Spleen (tissue), 11 donors: ENCODE measurements around the gene KLF7. TPM values are rescaled to one million over a fixed set of nuclear protein-coding genes. Genes with fewer than 3 reads are reported as not detected.
A peak's percentile ranks its signal among the peaks of the same experiment; 100 is the strongest.

Source experiments
- DNase-seq: peaks from one replicate; pipeline ENCODE4 v3.0.0-alpha.2; 2020
- H3K27ac ChIP-seq, 8 donors: fragments of 200-600 bp; sonication (generic) in 7 of 8; 1 replicate in 4 of 8; 2 replicates in 4 of 8; pipeline versions ENCODE4 v1.5.0 to v1.8.0; 2016 to 2021; ENCODE audit warnings: inconsistent platforms in 4 of 8, mild to moderate bottlenecking in 4 of 8, moderate library complexity in 1 of 8
- H3K27me3 ChIP-seq, 7 donors: fragments of 200-600 bp; sonication (generic) in 6 of 7; replicated peaks in 1 of 7; 1 replicate in 4 of 7; 2 replicates in 3 of 7; pipeline versions ENCODE4 v1.5.0 to v1.8.0; 2016 to 2021; ENCODE audit warnings: inconsistent platforms in 3 of 7, mild to moderate bottlenecking in 1 of 7
- H3K36me3 ChIP-seq, 6 donors: fragments of 200-600 bp; sonication (generic) in 5 of 6; 1 replicate in 4 of 6; 2 replicates in 2 of 6; pipeline versions ENCODE4 v1.5.0 to v1.8.0; 2016 to 2021; ENCODE audit warnings: inconsistent platforms in 2 of 6
- H3K4me1 ChIP-seq, 6 donors: fragments of 200-600 bp; sonication (generic) in 5 of 6; 1 replicate in 3 of 6; 2 replicates in 3 of 6; pipeline versions ENCODE4 v1.5.0 to v1.8.0; 2016 to 2021; ENCODE audit warnings: inconsistent platforms in 3 of 6
- H3K4me3 ChIP-seq, 8 donors: fragments of 200-600 bp; sonication (generic) in 7 of 8; 1 replicate in 4 of 8; 2 replicates in 4 of 8; pipeline versions ENCODE4 v1.5.0 to v1.8.0; 2016 to 2021; ENCODE audit warnings: inconsistent platforms in 4 of 8, mild to moderate bottlenecking in 4 of 8, moderate library complexity in 2 of 8
- H3K9me3 ChIP-seq, 8 donors: fragments of 200-600 bp; sonication (generic) in 7 of 8; 1 replicate in 4 of 8; 2 replicates in 4 of 8; pipeline versions ENCODE4 v1.5.0 to v1.8.0; 2016 to 2021; ENCODE audit warnings: inconsistent platforms in 4 of 8
- POLR2A ChIP-seq, 3 donors: fragments of 450-650 bp; IDR thresholded peaks; one replicate each; pipeline ENCODE4 v1.5.1; 2017; ENCODE audit warnings: antibody characterized with exemption in 3 of 3, mild to moderate bottlenecking in 1 of 3
- POLR2AphosphoS5 ChIP-seq, 3 donors: sonication (generic); formaldehyde crosslinking; IDR thresholded peaks; one replicate each; pipeline ENCODE4 v1.5.1; 2017; ENCODE audit warnings: antibody characterized with exemption in 3 of 3
- WGBS, 5 donors: extraction: QIAGEN DNeasy Blood & Tissue Kit in 3 of 5; methylation state at CpG; one replicate each; pipeline versions ENCODE4 v1.1.5 to v1.1.7; 2013 to 2018; 5-methylcytosine and 5-hydroxymethylcytosine counted together
- intact Hi-C: fragments of 100-400 bp; cut with DNase I; formaldehyde crosslinking; loops from one replicate; pipeline ENCODE4 v1.15.0; 2023; ENCODE audit warnings: low total_unique reads
- polyA plus RNA-seq, 3 donors: library from polyadenylated mRNA; stranded (reverse); fragments of 200-250 nt; gene quantifications; one replicate each; pipeline ENCODE4 v1.2.1, GENCODE V29; 2013
- total RNA-seq, 7 donors: library from RNA; depleted of rRNA in 3 of 7; stranded (reverse); fragments of >200 nt in 3 of 7; fragmentation: NEBNext Ultra II Directional in 4 of 7; extraction: Animal tissue kit (Norgen Biotek cat#: 25700) in 4 of 7; gene quantifications; one replicate each; pipeline versions ENCODE4 v1.1.0 to v1.2.1, GENCODE V29; 2016 to 2021
- TF ChIP-seq, protein P1 (sequence below), 11 experiments: fragments of 200-600 bp in 7 of 11; fragments of 450-650 bp in 4 of 11; sonication (generic) in 4 of 11; IDR thresholded peaks in 8 of 11; conservative IDR thresholded peaks in 3 of 11; 1 replicate in 7 of 11; 2 replicates in 4 of 11; pipeline versions ENCODE4 v1.4.0 to v1.8.0; 2016 to 2021; ENCODE audit warnings: antibody characterized with exemption in 11 of 11, inconsistent platforms in 4 of 11, mild to moderate bottlenecking in 1 of 11
- donor health status: healthy with polysubstance abuse.
- donor health status: DM: no; HTN: no; CAD: no; lungs with moderate emphysema.
- donor health status: DM: no; HTN: no; CAD: no.
- donor health status: Bipolar disorder and iron deficiency.
- donor health status: healthy.
- donor health status: DM: no; HTN: no; CAD: no.
- donor health status: DM: yes; HTN: yes; CAD: no.

Gene KLF7
- total and polyA plus RNA-seq, 10 donors: 2.9 to 74.4 (median 27.8) TPM

- H3K4me1 ChIP-seq: peaks cover 32 to 91% (median 49%) of the 10 kb centered on the region in 6 donors
- H3K27ac ChIP-seq: peak overlapping the region; percentile 88 to 96 (median 94)
- H3K9me3 ChIP-seq: no peaks in the 10 kb centered on the region
- 7 to 17% (median 10%) methylated on average over 13 of the region's 13 CpGs for WGBS, 5 donors
- H3K4me3 ChIP-seq: peak overlapping the region in 4 of 8 donors; percentile 12 to 58 (median 21)
- peak; percentile 85 for DNase-seq
- TF ChIP-seq, protein P1, sequence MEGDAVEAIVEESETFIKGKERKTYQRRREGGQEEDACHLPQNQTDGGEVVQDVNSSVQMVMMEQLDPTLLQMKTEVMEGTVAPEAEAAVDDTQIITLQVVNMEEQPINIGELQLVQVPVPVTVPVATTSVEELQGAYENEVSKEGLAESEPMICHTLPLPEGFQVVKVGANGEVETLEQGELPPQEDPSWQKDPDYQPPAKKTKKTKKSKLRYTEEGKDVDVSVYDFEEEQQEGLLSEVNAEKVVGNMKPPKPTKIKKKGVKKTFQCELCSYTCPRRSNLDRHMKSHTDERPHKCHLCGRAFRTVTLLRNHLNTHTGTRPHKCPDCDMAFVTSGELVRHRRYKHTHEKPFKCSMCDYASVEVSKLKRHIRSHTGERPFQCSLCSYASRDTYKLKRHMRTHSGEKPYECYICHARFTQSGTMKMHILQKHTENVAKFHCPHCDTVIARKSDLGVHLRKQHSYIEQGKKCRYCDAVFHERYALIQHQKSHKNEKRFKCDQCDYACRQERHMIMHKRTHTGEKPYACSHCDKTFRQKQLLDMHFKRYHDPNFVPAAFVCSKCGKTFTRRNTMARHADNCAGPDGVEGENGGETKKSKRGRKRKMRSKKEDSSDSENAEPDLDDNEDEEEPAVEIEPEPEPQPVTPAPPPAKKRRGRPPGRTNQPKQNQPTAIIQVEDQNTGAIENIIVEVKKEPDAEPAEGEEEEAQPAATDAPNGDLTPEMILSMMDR (IDR thresholded peaks at IDR 0.05 in 8 of 11, conservative IDR thresholded peaks at IDR 0.05 in 3 of 11): no peak
- peak in 1 of 3 donors; percentile 32 for TF ChIP-seq POLR2A (IDR thresholded peaks at IDR 0.05)
- TF ChIP-seq POLR2AphosphoS5 (IDR thresholded peaks at IDR 0.05): peak in 2 of 3 donors; percentile 74 to 86
- no peaks in the 10 kb centered on the region for H3K27me3 ChIP-seq
- H3K36me3 ChIP-seq: peaks cover 0 to 26% (median 0%) of the 10 kb centered on the region in 6 donors
- intact Hi-C loops: no loop called here
These were observed 22.3 kb downstream of the KLF7 start for GRCh38 chr2:207143215-207144172.

DNA sequence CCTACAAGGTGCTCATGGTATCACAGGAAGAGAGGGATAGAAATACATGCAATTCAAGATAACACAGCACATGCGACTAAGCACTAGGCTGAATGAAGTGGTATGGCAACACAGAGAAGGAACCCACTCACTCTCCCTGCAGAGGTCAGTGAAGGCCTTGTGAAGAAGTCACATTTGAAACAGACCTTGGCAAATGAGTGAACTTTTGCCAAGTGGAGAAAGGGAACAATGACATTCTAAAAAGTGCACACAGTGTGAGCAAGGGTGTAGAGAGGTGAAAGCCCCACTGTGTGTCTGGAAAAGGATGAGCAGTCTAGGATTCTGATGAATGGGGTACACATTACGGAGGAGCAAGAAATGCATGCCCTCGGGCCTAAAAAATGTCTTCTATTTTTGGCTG is 23.3 kb downstream of the KLF7 start:
- WGBS, 5 donors: 37 to 52% (median 42%) methylated on average over 3 of the region's 3 CpGs
- peaks cover 0 to 16% (median 0%) of the 10 kb centered on the region in 6 donors for H3K36me3 ChIP-seq
- peaks cover 32 to 99% (median 51%) of the 10 kb centered on the region in 6 donors for H3K4me1 ChIP-seq
- intact Hi-C loops: no loop called here
- no peaks in the 10 kb centered on the region for H3K9me3 ChIP-seq
- no peak for DNase-seq
- H3K27me3 ChIP-seq: no peaks in the 10 kb centered on the region
- peak in 1 of 3 donors; percentile 56 for TF ChIP-seq POLR2AphosphoS5 (IDR thresholded peaks at IDR 0.05)
- TF ChIP-seq, protein P1 (IDR thresholded peaks at IDR 0.05 in 8 of 11, conservative IDR thresholded peaks at IDR 0.05 in 3 of 11): peak in 7 of 11 experiments; percentile 21 to 56 (median 39)
- no peak for TF ChIP-seq POLR2A (IDR thresholded peaks at IDR 0.05)
- peak overlapping the region; percentile 88 to 96 (median 94) for H3K27ac ChIP-seq
- peak overlapping the region in 1 of 8 donors; percentile 58 for H3K4me3 ChIP-seq

- intact Hi-C loops: no loop called here
These were observed 24.4 kb downstream of the KLF7 start for GRCh38 chr2:207141386-207141785.

More at GRCh38 chr2:207141386-207141785, 24.4 kb downstream of the KLF7 start:
- WGBS, 5 donors: 32 to 50% (median 36%) methylated on average over 2 of the region's 2 CpGs
- H3K4me1 ChIP-seq: peaks cover 34 to 99% (median 56%) of the 10 kb centered on the region in 6 donors
- no peak for DNase-seq
- H3K36me3 ChIP-seq: peaks cover 0 to 9% (median 0%) of the 10 kb centered on the region in 6 donors
- H3K27me3 ChIP-seq: no peaks in the 10 kb centered on the region
- H3K9me3 ChIP-seq: no peaks in the 10 kb centered on the region
- TF ChIP-seq, protein P1 (IDR thresholded peaks at IDR 0.05 in 8 of 11, conservative IDR thresholded peaks at IDR 0.05 in 3 of 11): no peak
- TF ChIP-seq POLR2A (IDR thresholded peaks at IDR 0.05) (no peak), POLR2AphosphoS5 (IDR thresholded peaks at IDR 0.05) (no peak)
- peak overlapping the region in 1 of 8 donors; percentile 58 for H3K4me3 ChIP-seq
- H3K27ac ChIP-seq: peak overlapping the region; percentile 88 to 96 (median 94)
